Mucosa of rectum (tissue), 2 donors: Measurements from ENCODE around the gene EFEMP1.

Experiments used
- H3K27ac ChIP-seq, 2 donors: one replicate each; pipeline ENCODE4 v1.7.0; 2013; ENCODE audit warnings: inconsistent platforms in 2 of 2, low read depth in 2 of 2, low read length in 2 of 2
- H3K27me3 ChIP-seq, 2 donors: one replicate each; pipeline ENCODE4 v1.7.0; 2013; ENCODE audit warnings: low read length in 2 of 2; ENCODE audit not compliant: control insufficient read depth in 2 of 2, insufficient read depth in 2 of 2
- H3K36me3 ChIP-seq, 2 donors: one replicate each; pipeline ENCODE4 v1.7.0; 2013; ENCODE audit warnings: low read length in 2 of 2; ENCODE audit not compliant: control insufficient read depth in 2 of 2, insufficient read depth in 2 of 2
- H3K4me1 ChIP-seq, 2 donors: one replicate each; pipeline ENCODE4 v1.7.0; 2013; ENCODE audit warnings: low read length in 2 of 2, mild to moderate bottlenecking in 1 of 2; ENCODE audit not compliant: control insufficient read depth in 2 of 2, insufficient read depth in 2 of 2
- H3K4me3 ChIP-seq, 2 donors: one replicate each; pipeline ENCODE4 v1.7.0; 2013; ENCODE audit warnings: low read length in 2 of 2
- H3K9ac ChIP-seq, 2 donors: one replicate each; pipeline ENCODE4 v1.7.0; 2013; ENCODE audit warnings: low read length in 2 of 2, low read depth in 1 of 2, mild to moderate bottlenecking in 1 of 2
- H3K9me3 ChIP-seq, 2 donors: one replicate each; pipeline ENCODE4 v1.7.0; 2013; ENCODE audit warnings: low read length in 2 of 2; ENCODE audit not compliant: control insufficient read depth in 2 of 2
- donor health status: healthy.
- donor health status: Normal muscosa, but diverticular disease.

EFEMP1 gene

GRCh38 chr2:55887351-55887750 lies 36.2 kb downstream of the EFEMP1 start:
- H3K9me3 ChIP-seq: no peaks in the 10 kb centered on the region
- H3K4me1 ChIP-seq: no peaks in the 10 kb centered on the region
- H3K9ac ChIP-seq: no peak overlapping the region
- no peak overlapping the region for H3K4me3 ChIP-seq
- no peak overlapping the region for H3K27ac ChIP-seq
- no peaks in the 10 kb centered on the region for H3K36me3 ChIP-seq
- no peaks in the 10 kb centered on the region for H3K27me3 ChIP-seq

- Histone ChIP-seq H3K36me3 (no peaks in the 10 kb centered on the region), H3K9ac (no peak overlapping the region), H3K27me3 (no peaks in the 10 kb centered on the region), H3K4me1 (no peaks in the 10 kb centered on the region), H3K4me3 (no peak overlapping the region), H3K27ac (peak overlapping the region in 1 of 2 donors; percentile 62), H3K9me3 (no peaks in the 10 kb centered on the region)
Measured at GRCh38 chr2:55885944-55886281, 37.7 kb downstream of the EFEMP1 start.

GRCh38 chr2:55885127-55885943 lies 38.2 kb downstream of the EFEMP1 start:
- no peaks in the 10 kb centered on the region for H3K27me3 ChIP-seq
- no peaks in the 10 kb centered on the region for H3K9me3 ChIP-seq
- H3K9ac ChIP-seq: no peak overlapping the region
- H3K36me3 ChIP-seq: no peaks in the 10 kb centered on the region
- H3K4me1 ChIP-seq: no peaks in the 10 kb centered on the region
- peak overlapping the region; percentile 38 to 62 for H3K27ac ChIP-seq
- no peak overlapping the region for H3K4me3 ChIP-seq

- no peaks in the 10 kb centered on the region for H3K27me3 ChIP-seq
- no peak overlapping the region for H3K9ac ChIP-seq
- no peak overlapping the region for H3K4me3 ChIP-seq
- H3K36me3 ChIP-seq: no peaks in the 10 kb centered on the region
- H3K4me1 ChIP-seq: no peaks in the 10 kb centered on the region
- no peaks in the 10 kb centered on the region for H3K9me3 ChIP-seq
- H3K27ac ChIP-seq: no peak overlapping the region
Measured at GRCh38 chr2:55883829-55884228, 39.8 kb downstream of the EFEMP1 start.

- no peak overlapping the region for H3K4me3 ChIP-seq
- no peaks in the 10 kb centered on the region for H3K27me3 ChIP-seq
- H3K27ac ChIP-seq: no peak overlapping the region
- H3K9me3 ChIP-seq: no peaks in the 10 kb centered on the region
- no peaks in the 10 kb centered on the region for H3K36me3 ChIP-seq
- no peaks in the 10 kb centered on the region for H3K4me1 ChIP-seq
- H3K9ac ChIP-seq: no peak overlapping the region
Measured at GRCh38 chr2:55883357-55883756, 40.2 kb downstream of the EFEMP1 start.

GRCh38 chr2:55882954-55883353 lies 40.6 kb downstream of the EFEMP1 start:
- no peak overlapping the region for H3K9ac ChIP-seq
- no peaks in the 10 kb centered on the region for H3K4me1 ChIP-seq
- H3K27me3 ChIP-seq: no peaks in the 10 kb centered on the region
- H3K36me3 ChIP-seq: no peaks in the 10 kb centered on the region
- no peak overlapping the region for H3K4me3 ChIP-seq
- no peak overlapping the region for H3K27ac ChIP-seq
- no peaks in the 10 kb centered on the region for H3K9me3 ChIP-seq

GRCh38 chr2:55880416-55881143 lies 43.0 kb downstream of the EFEMP1 start:
- H3K4me1 ChIP-seq: no peaks in the 10 kb centered on the region
- H3K27ac ChIP-seq: no peak overlapping the region
- no peak overlapping the region for H3K4me3 ChIP-seq

GRCh38 chr2:55879976-55880375 lies 43.6 kb downstream of the EFEMP1 start:
- H3K9me3 ChIP-seq: no peaks in the 10 kb centered on the region
- H3K4me3 ChIP-seq: no peak overlapping the region
- H3K27me3 ChIP-seq: no peaks in the 10 kb centered on the region
- no peak overlapping the region for H3K27ac ChIP-seq
- no peak overlapping the region for H3K9ac ChIP-seq
- H3K36me3 ChIP-seq: no peaks in the 10 kb centered on the region
- no peaks in the 10 kb centered on the region for H3K4me1 ChIP-seq

More at GRCh38 chr2:55880416-55881143, 43.0 kb downstream of the EFEMP1 start:
- no peaks in the 10 kb centered on the region for H3K27me3 ChIP-seq
- no peaks in the 10 kb centered on the region for H3K9me3 ChIP-seq
- H3K9ac ChIP-seq: no peak overlapping the region
- no peaks in the 10 kb centered on the region for H3K36me3 ChIP-seq

- Histone ChIP-seq H3K9ac (no peak overlapping the region), H3K27ac (no peak overlapping the region)
Measured at GRCh38 chr2:55877087-55877436, 46.5 kb downstream of the EFEMP1 start.

GRCh38 chr2:55876429-55877086 lies 47.0 kb downstream of the EFEMP1 start:
- H3K9me3 ChIP-seq: no peaks in the 10 kb centered on the region
- H3K4me1 ChIP-seq: no peaks in the 10 kb centered on the region
- no peaks in the 10 kb centered on the region for H3K27me3 ChIP-seq
- no peak overlapping the region for H3K27ac ChIP-seq
- H3K4me3 ChIP-seq: no peak overlapping the region
- no peak overlapping the region for H3K9ac ChIP-seq
- H3K36me3 ChIP-seq: no peaks in the 10 kb centered on the region

More at GRCh38 chr2:55877087-55877436, 46.5 kb downstream of the EFEMP1 start:
- H3K4me1 ChIP-seq: no peaks in the 10 kb centered on the region
- H3K27me3 ChIP-seq: no peaks in the 10 kb centered on the region
- H3K36me3 ChIP-seq: no peaks in the 10 kb centered on the region
- no peaks in the 10 kb centered on the region for H3K9me3 ChIP-seq
- no peak overlapping the region for H3K4me3 ChIP-seq
